HEK293T (cell line): ENCODE measurements around the gene BMP7.

Experiments used
- CTCF ChIA-PET: fragments of 350-600 bp; formaldehyde crosslinking; extraction: SDS; loops from one replicate; lab custom pipeline; 2021; ENCODE audit warnings: antibody characterized with exemption, inconsistent platforms; lab: Yijun Ruan, JAX
- POLR2A ChIA-PET: fragments of 350-600 bp; formaldehyde crosslinking; extraction: SDS; loops from one replicate; lab custom pipeline; 2020; ENCODE audit warnings: antibody characterized with exemption, inconsistent platforms; lab: Yijun Ruan, JAX
- DNase-seq: peaks from one replicate; pipeline ENCODE4 v3.0.0; 2012; ENCODE audit warnings: mixed read lengths; ENCODE audit errors: extremely low spot score
- ARNT ChIP-seq: fragments of 450-650 bp; IDR thresholded peaks from 2 replicates; pipeline ENCODE4 v1.6.1; 2017; ENCODE audit warnings: mild to moderate bottlenecking
- BHLHE40 ChIP-seq: fragments of 450-650 bp; IDR thresholded peaks from 2 replicates; pipeline ENCODE4 v1.6.1; 2016; ENCODE audit warnings: mild to moderate bottlenecking, moderate library complexity, borderline replicate concordance
- CTBP1 ChIP-seq: fragments of 450-650 bp; IDR thresholded peaks from 2 replicates; pipeline ENCODE4 v1.6.1; 2016; ENCODE audit warnings: borderline replicate concordance
- ELF4 ChIP-seq: fragments of 450-650 bp; IDR thresholded peaks from 2 replicates; pipeline ENCODE4 v1.6.1; 2017; ENCODE audit warnings: antibody characterized with exemption
- FOXA1 ChIP-seq: fragments of 450-650 bp; IDR thresholded peaks from 2 replicates; pipeline ENCODE4 v1.6.1; 2016; ENCODE audit warnings: mild to moderate bottlenecking
- FOXK2 ChIP-seq: fragments of 450-650 bp; IDR thresholded peaks from 2 replicates; pipeline ENCODE4 v1.6.1; 2016; ENCODE audit warnings: mild to moderate bottlenecking
- FOXM1 ChIP-seq: fragments of 450-650 bp; IDR thresholded peaks from 2 replicates; pipeline ENCODE4 v1.6.1; 2017; ENCODE audit warnings: mild to moderate bottlenecking, borderline replicate concordance
- HDGF ChIP-seq: fragments of 450-650 bp; IDR thresholded peaks from 2 replicates; pipeline ENCODE4 v1.6.1; 2017; ENCODE audit warnings: antibody characterized with exemption, borderline replicate concordance
- L3MBTL2 ChIP-seq: fragments of 450-650 bp; conservative IDR thresholded peaks from 2 replicates; pipeline ENCODE4 v1.6.1; 2016; ENCODE audit warnings: mild to moderate bottlenecking
- LEF1 ChIP-seq: fragments of 450-650 bp; IDR thresholded peaks from 2 replicates; pipeline ENCODE4 v1.6.1; 2017; ENCODE audit warnings: mild to moderate bottlenecking, borderline replicate concordance
- NFRKB ChIP-seq: fragments of 450-650 bp; IDR thresholded peaks from 2 replicates; pipeline ENCODE4 v1.6.1; 2016; ENCODE audit warnings: mild to moderate bottlenecking, moderate library complexity
- PKNOX1 ChIP-seq: fragments of 450-650 bp; IDR thresholded peaks from 2 replicates; pipeline ENCODE4 v1.6.1; 2016
- SP1 ChIP-seq: fragments of 450-650 bp; IDR thresholded peaks from 2 replicates; pipeline ENCODE4 v1.6.1; 2017
- SUZ12 ChIP-seq: fragments of 450-650 bp; IDR thresholded peaks from 2 replicates; pipeline ENCODE4 v1.6.1; 2016; ENCODE audit warnings: mild to moderate bottlenecking
- TARDBP ChIP-seq: fragments of 450-650 bp; IDR thresholded peaks from 2 replicates; pipeline ENCODE4 v1.6.1; 2016
- ZNF384 ChIP-seq: fragments of 450-650 bp; IDR thresholded peaks from 2 replicates; pipeline ENCODE4 v1.6.1; 2016

The BMP7 gene

GRCh38 chr20:57216669-57217068, 49.8 kb downstream of the BMP7 start:
- POLR2A ChIA-PET = no interaction called here
- no peak for TF ChIP-seq LEF1
- TF ChIP-seq L3MBTL2 = no peak
- no peak for TF ChIP-seq BHLHE40
- TF ChIP-seq ZNF384 = no peak
- no peak for TF ChIP-seq PKNOX1
- no peak for TF ChIP-seq TARDBP
- TF ChIP-seq SUZ12 = no peak
- no peak for TF ChIP-seq NFRKB
- no peak for TF ChIP-seq FOXA1
- TF ChIP-seq SP1 = no peak
- no peak for TF ChIP-seq CTBP1
- no peak for TF ChIP-seq FOXK2
- no peak for TF ChIP-seq ELF4
- no peak for TF ChIP-seq ARNT
- TF ChIP-seq HDGF = no peak
- no peak for TF ChIP-seq FOXM1
- no peak for DNase-seq
- CTCF ChIA-PET = no interaction called here

GRCh38 chr20:57215826-57216471, 50.5 kb downstream of the BMP7 start:
- no peak for DNase-seq
- CTCF ChIA-PET = no interaction called here
- POLR2A ChIA-PET = no interaction called here
- TF ChIP-seq SP1 (no peak), ARNT (no peak), NFRKB (no peak), PKNOX1 (no peak), FOXK2 (no peak), L3MBTL2 (no peak), BHLHE40 (no peak), SUZ12 (no peak), HDGF (no peak), ELF4 (no peak), FOXM1 (no peak), FOXA1 (no peak), CTBP1 (no peak), LEF1 (no peak), TARDBP (no peak), ZNF384 (no peak)

GRCh38 chr20:57215426-57215825, 51.0 kb downstream of the BMP7 start:
- POLR2A ChIA-PET = no interaction called here

GRCh38 chr20:57214948-57215347, 51.5 kb downstream of the BMP7 start:
- POLR2A ChIA-PET = no interaction called here
- CTCF ChIA-PET = no interaction called here
- no peak for TF ChIP-seq FOXM1
- no peak for TF ChIP-seq SP1
- TF ChIP-seq FOXK2 = no peak
- DNase-seq = no peak

More at GRCh38 chr20:57215426-57215825, 51.0 kb downstream of the BMP7 start:
- no peak for DNase-seq
- CTCF ChIA-PET = no interaction called here
- TF ChIP-seq FOXA1 (no peak), BHLHE40 (no peak), FOXM1 (no peak), FOXK2 (no peak), SUZ12 (no peak), HDGF (no peak), LEF1 (no peak), ARNT (no peak), NFRKB (no peak), CTBP1 (no peak)

GRCh38 chr20:57214427-57214826, 52.0 kb downstream of the BMP7 start:
- CTCF ChIA-PET = no interaction called here
- no peak for TF ChIP-seq LEF1
- TF ChIP-seq HDGF = no peak
- no peak for TF ChIP-seq NFRKB
- TF ChIP-seq PKNOX1 = no peak
- TF ChIP-seq TARDBP = no peak
- TF ChIP-seq ZNF384 = no peak
- TF ChIP-seq SP1 = no peak
- no peak for TF ChIP-seq FOXM1
- no peak for TF ChIP-seq CTBP1
- TF ChIP-seq FOXA1 = no peak
- TF ChIP-seq ELF4 = no peak
- no peak for TF ChIP-seq ARNT
- no peak for TF ChIP-seq L3MBTL2
- TF ChIP-seq SUZ12 = no peak
- TF ChIP-seq BHLHE40 = no peak
- POLR2A ChIA-PET = no interaction called here
- no peak for DNase-seq

GRCh38 chr20:57213924-57214323, 52.5 kb downstream of the BMP7 start:
- DNase-seq = no peak
- ChIA-PET POLR2A (no interaction called here), CTCF (no interaction called here)
- TF ChIP-seq ARNT (no peak), ELF4 (no peak), NFRKB (no peak), ZNF384 (no peak), L3MBTL2 (no peak), TARDBP (no peak), SUZ12 (no peak), LEF1 (no peak), SP1 (no peak), FOXK2 (no peak), HDGF (no peak), FOXM1 (no peak), BHLHE40 (no peak), CTBP1 (no peak), PKNOX1 (no peak), FOXA1 (no peak)
